Breast epithelium (tissue), 3 donors: ENCODE measurements around the gene TPSAB1.
"Not testable (repeated sequence)": the region's sequence is repeated elsewhere in the genome, so short reads cannot be mapped to it uniquely, and the experiment has no call there.

ENCODE experiments used
- POLR2A ChIP-seq: fragments of 450-650 bp; IDR thresholded peaks from one replicate; pipeline ENCODE4 v1.6.1; 2016; ENCODE audit warnings: antibody characterized with exemption, mild to moderate bottlenecking, moderate library complexity
- POLR2AphosphoS5 ChIP-seq, 3 donors: sonication (generic); formaldehyde crosslinking; IDR thresholded peaks; one replicate each; pipeline ENCODE4 v1.6.1; 2017; ENCODE audit warnings: antibody characterized with exemption in 3 of 3
- TF ChIP-seq, protein P1 (sequence below), 3 donors: fragments of 450-650 bp; IDR thresholded peaks; one replicate each; pipeline ENCODE4 v1.5.1; 2016 to 2017; ENCODE audit warnings: antibody characterized with exemption in 3 of 3, mild to moderate bottlenecking in 3 of 3, moderate library complexity in 3 of 3

DNA sequence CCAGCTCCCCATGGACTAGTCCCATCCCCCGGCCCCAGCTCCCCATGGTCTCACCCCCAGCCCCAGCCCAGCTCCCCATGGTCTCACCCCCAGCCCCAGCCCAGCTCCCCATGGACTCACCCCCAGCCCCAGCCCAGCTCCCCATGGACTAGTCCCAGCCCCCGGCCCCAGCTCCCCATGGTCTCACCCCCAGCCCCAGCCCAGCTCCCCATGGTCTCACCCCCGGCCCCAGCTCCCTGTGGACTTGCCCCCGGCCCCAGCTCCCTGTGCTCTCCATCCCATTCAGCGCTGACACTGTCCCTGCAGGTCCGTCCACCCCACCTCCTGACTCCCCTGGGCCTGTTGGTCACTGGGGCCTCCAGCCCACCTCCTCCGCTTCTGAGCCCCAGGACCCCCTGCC is 9.2 kb upstream of the TPSAB1 start:
- not testable (repeated sequence) for TF ChIP-seq POLR2AphosphoS5 (IDR thresholded peaks at IDR 0.05); POLR2A
- TF ChIP-seq, protein P1, sequence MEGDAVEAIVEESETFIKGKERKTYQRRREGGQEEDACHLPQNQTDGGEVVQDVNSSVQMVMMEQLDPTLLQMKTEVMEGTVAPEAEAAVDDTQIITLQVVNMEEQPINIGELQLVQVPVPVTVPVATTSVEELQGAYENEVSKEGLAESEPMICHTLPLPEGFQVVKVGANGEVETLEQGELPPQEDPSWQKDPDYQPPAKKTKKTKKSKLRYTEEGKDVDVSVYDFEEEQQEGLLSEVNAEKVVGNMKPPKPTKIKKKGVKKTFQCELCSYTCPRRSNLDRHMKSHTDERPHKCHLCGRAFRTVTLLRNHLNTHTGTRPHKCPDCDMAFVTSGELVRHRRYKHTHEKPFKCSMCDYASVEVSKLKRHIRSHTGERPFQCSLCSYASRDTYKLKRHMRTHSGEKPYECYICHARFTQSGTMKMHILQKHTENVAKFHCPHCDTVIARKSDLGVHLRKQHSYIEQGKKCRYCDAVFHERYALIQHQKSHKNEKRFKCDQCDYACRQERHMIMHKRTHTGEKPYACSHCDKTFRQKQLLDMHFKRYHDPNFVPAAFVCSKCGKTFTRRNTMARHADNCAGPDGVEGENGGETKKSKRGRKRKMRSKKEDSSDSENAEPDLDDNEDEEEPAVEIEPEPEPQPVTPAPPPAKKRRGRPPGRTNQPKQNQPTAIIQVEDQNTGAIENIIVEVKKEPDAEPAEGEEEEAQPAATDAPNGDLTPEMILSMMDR (IDR thresholded peaks at IDR 0.05): not testable (repeated sequence)
